Choroid plexus epithelial cell (primary cell): ENCODE measurements around the gene ARAP3.
"Not testable (repeated sequence)": the region's sequence is repeated elsewhere in the genome, so short reads cannot be mapped to it uniquely, and the experiment has no call there.

Experiments used
- DNase-seq: peaks from one replicate; pipeline ENCODE4 v3.0.0-alpha.2; 2010; ENCODE audit warnings: low read depth
- H3K4me3 ChIP-seq: 2 replicates; pipeline ENCODE4 v1.5.1; 2011; ENCODE audit warnings: low read depth, mild to moderate bottlenecking, control low read depth, low read length, moderate library complexity
- CTCF ChIP-seq: conservative IDR thresholded peaks from 2 replicates; pipeline ENCODE4 v1.5.1; 2011; ENCODE audit warnings: low read depth, mild to moderate bottlenecking, control low read depth, inconsistent platforms, low read length, moderate library complexity

ARAP3 gene

DNA sequence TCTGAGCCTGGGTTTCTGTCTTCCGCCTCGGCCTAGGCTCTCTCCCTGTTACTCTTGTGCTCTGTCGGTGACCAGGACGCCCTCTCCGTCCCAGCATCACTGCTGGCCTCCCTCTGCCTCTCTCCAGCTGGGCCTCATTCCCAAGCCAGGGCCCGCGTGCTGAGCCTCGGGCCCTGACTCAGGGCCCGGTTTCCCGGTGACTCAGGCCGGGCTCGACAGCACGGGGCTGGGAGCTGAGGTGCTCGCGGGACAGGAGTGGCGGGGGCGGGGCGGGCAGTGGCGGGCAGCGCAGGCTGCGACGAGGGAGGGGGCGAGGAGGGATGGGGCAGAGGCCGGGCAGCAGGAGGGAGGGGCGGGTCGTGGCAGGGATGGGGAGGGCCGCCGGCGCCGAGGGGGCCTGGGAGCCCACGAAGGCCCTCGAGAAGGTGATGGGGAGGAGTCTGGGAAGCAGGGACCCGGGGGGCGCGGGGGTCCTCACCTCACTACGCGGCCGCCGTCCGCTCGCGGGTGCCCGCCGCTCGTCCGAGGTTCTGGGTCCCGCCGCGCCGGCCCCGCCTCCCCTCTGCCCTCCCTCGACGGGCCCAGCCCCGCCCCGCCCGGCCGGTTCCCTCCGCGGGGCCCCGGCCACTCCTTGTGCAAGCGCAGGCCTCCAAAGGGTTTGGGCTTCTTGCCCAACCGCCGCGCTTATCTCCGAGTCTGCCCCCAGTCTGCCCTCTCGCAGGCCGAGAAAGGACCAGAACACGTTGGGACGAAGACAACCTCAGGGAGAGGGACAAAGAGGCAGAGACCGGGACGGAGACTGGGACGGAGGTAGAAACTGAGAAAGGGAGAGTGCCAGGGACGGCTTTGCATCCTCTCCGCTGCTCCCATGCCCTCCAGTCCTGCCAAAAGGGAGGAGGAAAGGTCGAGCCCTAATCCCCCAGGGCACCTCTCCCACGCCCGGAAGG, at the start of gene ARAP3:
Gene ARAP3 (minus strand): TSS at position 536 of the 947 bp plus-strand sequence. CDS start 1,744 bp downstream, outside the sequence.
- DNase-seq, result peak; percentile 78
- TF ChIP-seq CTCF, result no peak
- H3K4me3 ChIP-seq, result peak within 1 kb of the TSS; percentile 61

- no peak for DNase-seq
- TF ChIP-seq CTCF, result no peak
Measured at GRCh38 chr5:141729387-141730006, 47.5 kb upstream of the ARAP3 start.

DNA sequence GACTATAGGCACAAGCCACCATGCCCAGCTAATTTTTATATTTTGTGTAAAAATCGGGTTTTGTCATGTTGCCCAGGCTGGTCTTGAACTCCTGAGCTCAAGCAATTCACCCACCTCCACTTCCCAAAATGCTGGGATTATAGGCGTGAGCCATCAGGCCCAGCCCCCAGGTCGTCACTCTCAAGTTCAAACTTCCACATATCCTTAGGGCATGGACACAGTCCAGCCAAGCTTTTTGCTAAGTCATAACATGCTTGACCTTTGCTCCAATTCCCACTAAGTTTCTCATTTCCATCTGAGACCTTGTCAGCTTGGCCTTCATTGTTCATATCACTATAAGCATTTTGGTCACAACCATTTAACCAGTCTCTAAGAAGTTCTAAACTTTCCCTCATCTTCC, 43.9 kb upstream of the ARAP3 start:
- DNase-seq, result no peak
- H3K4me3 ChIP-seq, result no peak overlapping the region
- TF ChIP-seq CTCF, result no peak

More at GRCh38 chr5:141729387-141730006, 47.5 kb upstream of the ARAP3 start:
- H3K4me3 ChIP-seq, result no peak overlapping the region

DNA sequence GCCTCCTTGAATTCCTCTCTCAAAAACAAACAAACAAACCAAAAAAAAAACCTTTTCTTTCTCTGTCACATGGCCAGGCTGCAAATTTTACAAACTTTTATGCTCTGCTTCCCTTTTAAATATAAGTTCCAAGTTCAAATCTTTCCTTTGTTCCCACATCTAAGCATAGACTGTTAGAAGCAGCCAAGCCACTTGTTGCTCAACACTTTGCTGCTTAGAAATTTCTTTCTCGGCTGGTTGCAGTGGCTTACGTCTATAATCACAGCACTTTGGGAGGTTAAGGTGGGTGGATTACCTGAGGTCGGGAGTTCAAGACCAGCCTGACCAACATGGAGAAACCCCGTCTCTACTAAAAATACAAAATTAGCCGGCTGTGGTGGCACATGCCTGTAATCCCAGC, 43.1 kb upstream of the ARAP3 start:
- not testable (repeated sequence) for H3K4me3 ChIP-seq, DNase-seq

GRCh38 chr5:141722266-141722665, 40.2 kb upstream of the ARAP3 start:
- no peak for DNase-seq
- TF ChIP-seq CTCF, result no peak
- H3K4me3 ChIP-seq, result no peak overlapping the region

DNA sequence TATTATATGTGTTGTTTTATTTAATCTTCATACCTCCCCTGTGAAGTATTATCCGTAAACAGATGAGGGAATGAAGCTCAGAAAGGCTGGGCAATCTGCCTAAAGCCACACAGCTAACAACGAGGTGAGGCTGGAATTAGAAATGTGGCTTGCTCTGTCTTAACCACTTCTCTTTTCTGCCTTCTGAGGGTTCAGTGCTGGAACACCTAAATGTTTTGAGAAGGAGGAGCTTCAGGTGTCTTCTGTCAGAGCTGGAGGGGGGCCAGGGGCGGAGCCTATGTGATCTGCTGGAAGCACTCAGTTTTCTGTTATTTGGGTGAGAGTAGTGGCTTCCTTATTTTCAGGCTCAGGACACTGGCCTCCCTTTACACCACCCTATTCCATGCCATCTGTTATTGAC, 35.0 kb upstream of the ARAP3 start:
- no peak overlapping the region for H3K4me3 ChIP-seq
- no peak for DNase-seq
- TF ChIP-seq CTCF, result no peak

DNA sequence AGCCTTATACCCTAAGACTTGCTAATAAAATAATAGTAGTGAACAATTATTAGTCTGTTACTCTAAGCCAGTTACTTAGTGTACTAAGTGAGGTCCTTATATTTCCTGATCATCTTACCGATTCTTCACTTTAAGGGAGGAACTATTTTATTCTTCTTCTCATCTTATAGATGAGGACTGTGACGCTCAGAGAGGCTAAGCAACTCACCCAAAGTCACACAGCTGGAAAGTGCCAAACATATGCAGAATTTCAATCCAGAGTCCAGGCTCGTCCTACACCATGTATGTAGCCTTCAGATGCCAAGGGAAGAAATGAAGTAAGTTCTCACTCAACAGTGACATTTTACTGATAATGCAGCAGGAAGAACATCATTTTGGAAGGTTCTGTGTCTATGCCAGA, 34.4 kb upstream of the ARAP3 start:
- no peak overlapping the region for H3K4me3 ChIP-seq
- no peak for DNase-seq
- TF ChIP-seq CTCF, result no peak
